ENCODE results near the gene MPST.
"Not testable (repeated sequence)": the region's sequence is repeated elsewhere in the genome, so short reads cannot be mapped to it uniquely, and the experiment has no call there.

Gene MPST

GRCh38 chr22:37068859-37069258 lies 49.3 kb downstream of the MPST start:
- TF ChIP-seq CTCF (IDR thresholded peaks at IDR 0.05; ENCODE audit: insufficient read depth, low read length, poor library complexity, severe bottlenecking): no peak
- no peak overlapping the region for H3K4me3 ChIP-seq (replicated peaks; ENCODE audit: low read depth, low read length)

GRCh38 chr22:37069319-37069718 lies 49.8 kb downstream of the MPST start:
- no peak overlapping the region for H3K4me3 ChIP-seq (replicated peaks; ENCODE audit: low read depth, low read length)
- H3K27me3 ChIP-seq (replicated peaks; ENCODE audit: control insufficient read depth, insufficient read depth, low read length): no peaks in the 10 kb centered on the region; the same call in 1 of the 2 replicates
- no peak for DNase-seq (ENCODE audit: extremely low read depth, insufficient read length)
- H3K36me3 ChIP-seq (ENCODE audit: control insufficient read depth, insufficient read depth, low read length): no peaks in the 10 kb centered on the region
- TF ChIP-seq CTCF (IDR thresholded peaks at IDR 0.05; ENCODE audit: insufficient read depth, low read length, poor library complexity, severe bottlenecking): no peak

More at GRCh38 chr22:37068859-37069258, 49.3 kb downstream of the MPST start:
- H3K27me3 ChIP-seq (replicated peaks; ENCODE audit: control insufficient read depth, insufficient read depth, low read length): no peaks in the 10 kb centered on the region; the same call in 1 of the 2 replicates
- DNase-seq (ENCODE audit: extremely low read depth, insufficient read length): no peak
- no peaks in the 10 kb centered on the region for H3K36me3 ChIP-seq (ENCODE audit: control insufficient read depth, insufficient read depth, low read length)

GRCh38 chr22:37069719-37070118 lies 50.2 kb downstream of the MPST start:
- Histone ChIP-seq H3K27me3 (replicated peaks; ENCODE audit: control insufficient read depth, insufficient read depth, low read length) (no peaks in the 10 kb centered on the region; the same call in 1 of the 2 replicates), H3K36me3 (ENCODE audit: control insufficient read depth, insufficient read depth, low read length) (no peaks in the 10 kb centered on the region), H3K4me3 (replicated peaks; ENCODE audit: low read depth, low read length) (no peak overlapping the region)
- no peak for DNase-seq (ENCODE audit: extremely low read depth, insufficient read length)
- no peak for TF ChIP-seq CTCF (IDR thresholded peaks at IDR 0.05; ENCODE audit: insufficient read depth, low read length, poor library complexity, severe bottlenecking)

- no peak for TF ChIP-seq CTCF (IDR thresholded peaks at IDR 0.05; ENCODE audit: insufficient read depth, low read length, poor library complexity, severe bottlenecking)
- no peaks in the 10 kb centered on the region; the same call in 1 of the 2 replicates for H3K27me3 ChIP-seq (replicated peaks; ENCODE audit: control insufficient read depth, insufficient read depth, low read length)
- H3K36me3 ChIP-seq (ENCODE audit: control insufficient read depth, insufficient read depth, low read length): no peaks in the 10 kb centered on the region
- no peak overlapping the region for H3K4me3 ChIP-seq (replicated peaks; ENCODE audit: low read depth, low read length)
- no peak for DNase-seq (ENCODE audit: extremely low read depth, insufficient read length)
Observed at GRCh38 chr22:37070334-37070733, 50.8 kb downstream of the MPST start.

- Histone ChIP-seq H3K4me3 (replicated peaks; ENCODE audit: low read depth, low read length) (no peak overlapping the region), H3K27me3 (replicated peaks; ENCODE audit: control insufficient read depth, insufficient read depth, low read length) (no peaks in the 10 kb centered on the region; the same call in 1 of the 2 replicates), H3K36me3 (ENCODE audit: control insufficient read depth, insufficient read depth, low read length) (no peaks in the 10 kb centered on the region)
- TF ChIP-seq CTCF (IDR thresholded peaks at IDR 0.05; ENCODE audit: insufficient read depth, low read length, poor library complexity, severe bottlenecking): no peak
- DNase-seq (ENCODE audit: extremely low read depth, insufficient read length): no peak
Observed at GRCh38 chr22:37070744-37071143, 51.2 kb downstream of the MPST start.

GRCh38 chr22:37071850-37072592 lies 52.5 kb downstream of the MPST start:
- not testable (repeated sequence) for H3K36me3 ChIP-seq (ENCODE audit: control insufficient read depth, insufficient read depth, low read length); H3K27me3 ChIP-seq (replicated peaks; ENCODE audit: control insufficient read depth, insufficient read depth, low read length); DNase-seq (ENCODE audit: extremely low read depth, insufficient read length); H3K4me3 ChIP-seq (replicated peaks; ENCODE audit: low read depth, low read length)

All from GM06990 (cell line).